GM19328 (cell line): ENCODE results near the gene RAB6A.
"Not testable (repeated sequence)": the region's sequence is repeated elsewhere in the genome, so short reads cannot be mapped to it uniquely, and the experiment has no call there.

Experiments
- ATAC-seq: cut with Tn5 transposase; IDR thresholded peaks from one replicate; pipeline ENCODE4 v1.9.1; 2021; ENCODE audit warnings: mild to moderate bottlenecking, moderate library complexity; ENCODE audit not compliant: unreplicated experiment

RAB6A gene

GRCh38 chr11:73766763-73767162, 5.9 kb upstream of the RAB6A start:
- ATAC-seq: no peak

GRCh38 chr11:73762732-73763131, 1.9 kb upstream of the RAB6A start:
- no peak for ATAC-seq

GRCh38 chr11:73761403-73761945, 600 bp upstream of the RAB6A start:
- no peak for ATAC-seq

GRCh38 chr11:73760135-73760678, 667 bp downstream of the RAB6A start:
- ATAC-seq: peak; percentile 2

- ATAC-seq: no peak
Observed at GRCh38 chr11:73759610-73760134, 1.2 kb downstream of the RAB6A start.

- no peak for ATAC-seq
Observed at GRCh38 chr11:73758451-73758850, 2.4 kb downstream of the RAB6A start.

GRCh38 chr11:73757598-73757997, 3.3 kb downstream of the RAB6A start:
- ATAC-seq: no peak

GRCh38 chr11:73755670-73756069, 5.2 kb downstream of the RAB6A start:
- no peak for ATAC-seq

GRCh38 chr11:73753938-73754337, 6.9 kb downstream of the RAB6A start:
- no peak for ATAC-seq

- no peak for ATAC-seq
Observed at GRCh38 chr11:73752903-73753302, 8.0 kb downstream of the RAB6A start.

GRCh38 chr11:73752216-73752867, 8.5 kb downstream of the RAB6A start:
- no peak for ATAC-seq

- ATAC-seq: not testable (repeated sequence)
Observed at GRCh38 chr11:73750862-73751261, 10.0 kb downstream of the RAB6A start.

- ATAC-seq: no peak
Observed at GRCh38 chr11:73750228-73750627, 10.6 kb downstream of the RAB6A start.

GRCh38 chr11:73749118-73749517, 11.8 kb downstream of the RAB6A start:
- no peak for ATAC-seq

- no peak for ATAC-seq
Observed at GRCh38 chr11:73748300-73748699, 12.6 kb downstream of the RAB6A start.

GRCh38 chr11:73747762-73748161, 13.1 kb downstream of the RAB6A start:
- ATAC-seq: no peak

- no peak for ATAC-seq
Observed at GRCh38 chr11:73746701-73747100, 14.2 kb downstream of the RAB6A start.

GRCh38 chr11:73743045-73743444, 17.8 kb downstream of the RAB6A start:
- ATAC-seq: no peak

- not testable (repeated sequence) for ATAC-seq
Observed at GRCh38 chr11:73735959-73736358, 24.9 kb downstream of the RAB6A start.

- no peak for ATAC-seq
Observed at GRCh38 chr11:73734993-73735392, 25.9 kb downstream of the RAB6A start.

GRCh38 chr11:73734011-73734410, 26.9 kb downstream of the RAB6A start:
- not testable (repeated sequence) for ATAC-seq

- not testable (repeated sequence) for ATAC-seq
Observed at GRCh38 chr11:73732936-73733335, 27.9 kb downstream of the RAB6A start.
